Midbrain (tissue), 1 donor: ENCODE measurements around the gene THOC2.
A peak's percentile ranks its signal among the peaks of the same experiment; 100 is the strongest.
"Not testable (repeated sequence)": the region's sequence is repeated elsewhere in the genome, so short reads cannot be mapped to it uniquely, and the experiment has no call there.

Experiments used
- DNase-seq: peaks from one replicate; lab custom pipeline; 2025; lab: John Stamatoyannopoulos, UW

The THOC2 gene

GRCh38 chrX:123664467-123665167 is 68.2 kb downstream of the THOC2 start:
- DNase-seq = not testable (repeated sequence)

- not testable (repeated sequence) for DNase-seq
Measured at GRCh38 chrX:123663720-123664119, 69.1 kb downstream of the THOC2 start.

GRCh38 chrX:123656507-123656906 is 76.3 kb downstream of the THOC2 start:
- DNase-seq = not testable (repeated sequence)

GRCh38 chrX:123648811-123649181 is 84.1 kb downstream of the THOC2 start:
- not testable (repeated sequence) for DNase-seq

GRCh38 chrX:123648028-123648810 is 84.6 kb downstream of the THOC2 start:
- peak; percentile 4 for DNase-seq

- DNase-seq = no peak
Measured at GRCh38 chrX:123647244-123647643, 85.6 kb downstream of the THOC2 start.

- no peak for DNase-seq
Measured at GRCh38 chrX:123629502-123629901, 103.3 kb downstream of the THOC2 start.

GRCh38 chrX:123626962-123627361 is 105.9 kb downstream of the THOC2 start:
- DNase-seq = no peak

GRCh38 chrX:123625952-123626351 is 106.9 kb downstream of the THOC2 start:
- DNase-seq = no peak

GRCh38 chrX:123625477-123625876 is 107.4 kb downstream of the THOC2 start:
- no peak for DNase-seq

GRCh38 chrX:123617007-123617406 is 115.8 kb downstream of the THOC2 start:
- DNase-seq = no peak

- no peak for DNase-seq
Measured at GRCh38 chrX:123610915-123611314, 121.9 kb downstream of the THOC2 start.

- DNase-seq = no peak
Measured at GRCh38 chrX:123607806-123608205, 125.0 kb downstream of the THOC2 start.

GRCh38 chrX:123607270-123607669 is 125.6 kb downstream of the THOC2 start:
- no peak for DNase-seq

GRCh38 chrX:123603491-123603890 is 129.4 kb downstream of the THOC2 start:
- no peak for DNase-seq

- DNase-seq = no peak
Measured at GRCh38 chrX:123601437-123601836, 131.4 kb downstream of the THOC2 start.

GRCh38 chrX:123600181-123600580 is 132.7 kb downstream of the THOC2 start:
- DNase-seq = no peak

- DNase-seq = no peak
Measured at GRCh38 chrX:123590842-123591486, 141.9 kb downstream of the THOC2 start.

GRCh38 chrX:123588723-123589122 is 144.1 kb downstream of the THOC2 start:
- DNase-seq = no peak

- no peak for DNase-seq
Measured at GRCh38 chrX:123581586-123581985, 151.3 kb downstream of the THOC2 start.

GRCh38 chrX:123580792-123581191 is 152.1 kb downstream of the THOC2 start:
- no peak for DNase-seq

- not testable (repeated sequence) for DNase-seq
Measured at GRCh38 chrX:123574027-123574426, 158.8 kb downstream of the THOC2 start.
